ENCODE measurements around the gene ME3. TPM values are rescaled to one million over a fixed set of nuclear protein-coding genes. Genes with fewer than 3 reads are reported as not detected.
A peak's percentile ranks its signal among the peaks of the same experiment; 100 is the strongest.

Gene ME3
- total RNA-seq (not detected in 2 replicates), polyA plus RNA-seq (1.3 and 2.7 TPM in 2 replicates), polyA minus RNA-seq (2.9 TPM in 1 of 2 replicates, not detected in the other)
- 0.51 TPM for total RNA-seq (2013)

DNA sequence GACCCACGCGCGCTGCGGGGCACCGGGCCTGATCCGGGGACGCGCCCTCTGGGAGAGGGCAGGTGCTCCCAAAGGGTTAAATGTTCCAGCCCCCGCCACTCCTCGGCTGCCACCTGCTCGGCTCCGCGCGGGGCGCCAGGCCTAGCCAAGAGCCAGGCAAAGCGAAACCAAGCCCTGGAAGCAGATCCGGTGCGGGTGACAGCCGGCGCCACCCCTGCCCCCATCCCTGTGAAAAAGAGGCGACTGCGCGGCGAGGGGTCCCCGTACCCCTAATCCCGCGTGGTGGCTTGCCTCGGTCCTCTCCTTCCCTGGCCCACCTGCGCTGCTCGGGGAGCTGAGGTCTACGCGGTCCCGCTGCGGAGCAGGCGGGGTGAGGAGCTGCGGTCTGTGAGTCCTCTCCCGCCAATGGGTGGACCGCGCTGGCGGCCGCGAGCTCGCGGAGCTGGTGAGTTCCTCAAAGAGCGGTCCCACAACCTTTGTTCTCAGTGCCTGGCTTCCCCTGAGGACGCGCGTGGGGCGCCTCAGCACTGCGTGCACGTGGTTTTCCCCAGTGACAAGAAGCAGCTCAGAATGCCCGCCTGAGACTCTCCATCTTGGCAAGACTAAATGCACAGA lies at the start of gene ME3:
Gene ME3, minus strand, starts transcription at position 610 of the 615 bp plus-strand sequence.
- Histone ChIP-seq H3K36me3 (replicated peaks in 1 of 2; ENCODE audit: control extremely low read depth in 1 of 2, control insufficient read depth in 1 of 2, extremely low read depth in 1 of 2, insufficient read depth in 2 of 2, low read length in 1 of 2) (no peaks in the 10 kb centered on the region), H3K27me3 (replicated peaks in 1 of 4; ENCODE audit: control extremely low read depth in 1 of 4, control insufficient read depth in 3 of 4, insufficient read depth in 4 of 4, low read length in 3 of 4) (peaks cover 0 to 21% (median 8%) of the 10 kb centered on the region in 4 experiments), H4K20me1 (ENCODE audit: control insufficient read depth, insufficient read depth, low read length, poor library complexity, severe bottlenecking) (no peaks in the 10 kb centered on the region), H3K9me3 (ENCODE audit: control extremely low read depth in 1 of 3, control insufficient read depth in 2 of 3, insufficient read depth in 1 of 3, low read length in 2 of 3) (no peaks in the 10 kb centered on the region), H2AFZ (ENCODE audit: insufficient read depth, low read depth, low read length, poor library complexity, severe bottlenecking) (peak within 1 kb of the TSS; percentile 62), H3K27ac (ENCODE audit: low read length in 2 of 2) (no peak within 1 kb of the TSS), H3K4me3 (ENCODE audit: control extremely low read depth in 1 of 5, extremely low read depth in 1 of 5, insufficient read depth in 1 of 5, low read depth in 2 of 5, low read length in 4 of 5) (peak within 1 kb of the TSS; percentile 19 to 57 (median 50)), H3K9ac (ENCODE audit: low read length) (peak within 1 kb of the TSS; percentile 59), H3K79me2 (ENCODE audit: control insufficient read depth, insufficient read depth, low read length) (no peaks in the 10 kb centered on the region), H3K4me1 (ENCODE audit: control insufficient read depth in 2 of 2, insufficient read depth in 2 of 2, low read length in 2 of 2) (peaks cover 6 to 9% of the 10 kb centered on the region in 2 donors), H3K4me2 (replicated peaks; ENCODE audit: low read depth, low read length, poor library complexity, severe bottlenecking) (peak within 1 kb of the TSS; percentile 76)
- Mint-ChIP-seq H3K27ac (no peak within 1 kb of the TSS), H3K9me3 (ENCODE audit: insufficient read depth) (no peaks in the 10 kb centered on the region), H3K4me1 (peaks cover 11% of the 10 kb centered on the region), H3K4me3 (peak within 1 kb of the TSS; percentile 76), H3K27me3 (peaks cover 46% of the 10 kb centered on the region)
- TF ChIP-seq EZH2 (IDR thresholded peaks at IDR 0.05; ENCODE audit: borderline replicate concordance, insufficient read depth, low read depth, low read length, poor library complexity, severe bottlenecking) (no peak), CTCF (IDR thresholded peaks at IDR 0.05) (no peak)
- DNase-seq (peak; percentile 27), ATAC-seq (ENCODE audit: low read depth) (no peak)
- CTCF ChIA-PET = no interaction called here
- intact Hi-C loops (cut with micrococcal nuclease) = no loop called here
- POLR2A ChIA-PET = no interaction called here
- WGBS (ENCODE audit: insufficient coverage) = 2% methylated on average over 52 of the region's 52 CpGs

GRCh38 chr11:86722006-86722405 lies 49.6 kb upstream of the ME3 start:
- no peaks in the 10 kb centered on the region for H3K4me1 Mint-ChIP-seq
- DNase-seq (no peak), ATAC-seq (ENCODE audit: low read depth) (no peak)
- Histone ChIP-seq H3K4me3 (ENCODE audit: control extremely low read depth in 1 of 5, extremely low read depth in 1 of 5, insufficient read depth in 1 of 5, low read depth in 2 of 5, low read length in 4 of 5) (no peak overlapping the region), H3K4me1 (ENCODE audit: control insufficient read depth in 2 of 2, insufficient read depth in 2 of 2, low read length in 2 of 2) (no peaks in the 10 kb centered on the region), H4K20me1 (ENCODE audit: control insufficient read depth, insufficient read depth, low read length, poor library complexity, severe bottlenecking) (no peaks in the 10 kb centered on the region), H3K4me2 (replicated peaks; ENCODE audit: low read depth, low read length, poor library complexity, severe bottlenecking) (no peak overlapping the region), H3K9me3 (ENCODE audit: control extremely low read depth in 1 of 3, control insufficient read depth in 2 of 3, insufficient read depth in 1 of 3, low read length in 2 of 3) (no peaks in the 10 kb centered on the region), H3K27me3 (replicated peaks in 1 of 4; ENCODE audit: control extremely low read depth in 1 of 4, control insufficient read depth in 3 of 4, insufficient read depth in 4 of 4, low read length in 3 of 4) (no peaks in the 10 kb centered on the region), H3K36me3 (replicated peaks in 1 of 2; ENCODE audit: control extremely low read depth in 1 of 2, control insufficient read depth in 1 of 2, extremely low read depth in 1 of 2, insufficient read depth in 2 of 2, low read length in 1 of 2) (no peaks in the 10 kb centered on the region), H3K9ac (ENCODE audit: low read length) (no peak overlapping the region), H3K79me2 (ENCODE audit: control insufficient read depth, insufficient read depth, low read length) (no peaks in the 10 kb centered on the region), H2AFZ (ENCODE audit: insufficient read depth, low read depth, low read length, poor library complexity, severe bottlenecking) (no peak overlapping the region), H3K27ac (ENCODE audit: low read length in 2 of 2) (no peak overlapping the region)
- H3K4me3 Mint-ChIP-seq = no peak overlapping the region
- TF ChIP-seq EZH2 (IDR thresholded peaks at IDR 0.05; ENCODE audit: borderline replicate concordance, insufficient read depth, low read depth, low read length, poor library complexity, severe bottlenecking) (no peak), CTCF (IDR thresholded peaks at IDR 0.05) (no peak)
- 80% methylated on average over 1 of the region's 1 CpG for WGBS (ENCODE audit: insufficient coverage)
- no peak overlapping the region for H3K27ac Mint-ChIP-seq
- CTCF ChIA-PET = no interaction called here
- H3K9me3 Mint-ChIP-seq (ENCODE audit: insufficient read depth) = peaks cover 2% of the 10 kb centered on the region
- intact Hi-C loops (cut with micrococcal nuclease) = no loop called here
- POLR2A ChIA-PET = no interaction called here
- peaks cover 4% of the 10 kb centered on the region for H3K27me3 Mint-ChIP-seq
